HG02981 (cell line): Measurements from ENCODE around the gene EDEM3.
"Not testable (repeated sequence)": the region's sequence is repeated elsewhere in the genome, so short reads cannot be mapped to it uniquely, and the experiment has no call there.

ENCODE experiments used
- ATAC-seq: cut with Tn5 transposase; IDR thresholded peaks from one replicate; pipeline ENCODE4 v1.9.1; 2021; ENCODE audit warnings: mild to moderate bottlenecking, moderate library complexity; ENCODE audit not compliant: unreplicated experiment

Gene EDEM3, protein sequence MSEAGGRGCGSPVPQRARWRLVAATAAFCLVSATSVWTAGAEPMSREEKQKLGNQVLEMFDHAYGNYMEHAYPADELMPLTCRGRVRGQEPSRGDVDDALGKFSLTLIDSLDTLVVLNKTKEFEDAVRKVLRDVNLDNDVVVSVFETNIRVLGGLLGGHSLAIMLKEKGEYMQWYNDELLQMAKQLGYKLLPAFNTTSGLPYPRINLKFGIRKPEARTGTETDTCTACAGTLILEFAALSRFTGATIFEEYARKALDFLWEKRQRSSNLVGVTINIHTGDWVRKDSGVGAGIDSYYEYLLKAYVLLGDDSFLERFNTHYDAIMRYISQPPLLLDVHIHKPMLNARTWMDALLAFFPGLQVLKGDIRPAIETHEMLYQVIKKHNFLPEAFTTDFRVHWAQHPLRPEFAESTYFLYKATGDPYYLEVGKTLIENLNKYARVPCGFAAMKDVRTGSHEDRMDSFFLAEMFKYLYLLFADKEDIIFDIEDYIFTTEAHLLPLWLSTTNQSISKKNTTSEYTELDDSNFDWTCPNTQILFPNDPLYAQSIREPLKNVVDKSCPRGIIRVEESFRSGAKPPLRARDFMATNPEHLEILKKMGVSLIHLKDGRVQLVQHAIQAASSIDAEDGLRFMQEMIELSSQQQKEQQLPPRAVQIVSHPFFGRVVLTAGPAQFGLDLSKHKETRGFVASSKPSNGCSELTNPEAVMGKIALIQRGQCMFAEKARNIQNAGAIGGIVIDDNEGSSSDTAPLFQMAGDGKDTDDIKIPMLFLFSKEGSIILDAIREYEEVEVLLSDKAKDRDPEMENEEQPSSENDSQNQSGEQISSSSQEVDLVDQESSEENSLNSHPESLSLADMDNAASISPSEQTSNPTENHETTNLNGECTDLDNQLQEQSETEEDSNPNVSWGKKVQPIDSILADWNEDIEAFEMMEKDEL

DNA sequence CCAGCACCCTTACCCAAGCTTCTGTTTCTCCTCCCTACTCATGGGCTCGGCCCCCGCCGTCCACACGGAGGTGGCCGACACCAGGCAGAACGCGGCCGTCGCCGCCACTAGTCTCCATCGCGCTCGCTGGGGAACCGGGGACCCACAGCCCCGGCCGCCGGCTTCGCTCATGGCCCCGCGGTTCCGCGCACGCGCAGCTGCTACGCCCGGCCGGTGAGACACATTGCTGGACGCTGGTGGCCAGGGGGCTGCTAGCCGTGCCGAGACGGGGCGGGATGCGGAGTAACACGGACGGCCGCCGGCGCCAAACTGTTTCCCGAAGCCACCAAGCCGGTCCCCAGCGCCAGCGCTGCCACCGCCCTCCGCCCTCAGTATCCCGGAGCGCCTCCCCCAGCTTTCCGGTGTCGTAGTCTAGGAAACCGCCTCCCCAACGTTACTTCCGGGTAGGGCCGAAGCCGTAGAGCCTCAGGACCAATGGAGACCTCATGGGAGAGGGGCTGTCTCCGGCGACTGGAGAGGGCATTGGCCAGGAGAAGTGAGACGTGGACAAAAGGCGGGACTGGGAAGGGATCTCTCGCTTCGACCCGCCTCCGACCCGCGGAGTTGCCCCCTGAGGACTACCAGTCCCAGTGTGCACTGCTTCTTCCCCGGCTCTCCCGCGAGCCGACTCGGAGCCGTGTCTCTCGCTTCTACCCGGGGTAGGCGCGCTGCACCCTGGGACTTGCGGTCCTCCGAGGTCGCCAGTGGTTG is at the start of gene EDEM3:
TSS of gene EDEM3 (minus strand) at position 383 of the 750 bp plus-strand sequence. CDS start at position 171, 212 bp downstream.
- ATAC-seq, result peak; percentile 88

DNA sequence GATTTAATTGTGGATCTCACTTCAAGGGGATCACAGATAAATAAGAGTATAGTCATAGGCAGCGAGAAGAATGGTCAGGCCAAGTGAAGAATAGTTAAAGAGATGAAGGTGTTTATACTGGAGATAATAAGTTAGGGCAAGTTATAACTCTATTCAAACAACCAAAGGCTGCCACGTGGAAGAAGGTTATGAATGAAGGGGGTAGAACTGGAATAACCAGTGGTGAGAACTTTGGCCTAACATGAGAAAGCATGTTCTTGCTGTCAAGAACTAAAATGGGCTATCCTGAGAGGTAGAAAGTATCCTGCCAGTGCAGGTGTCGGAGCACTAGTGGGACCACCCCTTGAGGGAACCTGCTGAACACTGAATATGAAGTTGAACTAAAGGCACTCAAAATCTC is 49.6 kb upstream of the EDEM3 start:
- ATAC-seq, result no peak

DNA sequence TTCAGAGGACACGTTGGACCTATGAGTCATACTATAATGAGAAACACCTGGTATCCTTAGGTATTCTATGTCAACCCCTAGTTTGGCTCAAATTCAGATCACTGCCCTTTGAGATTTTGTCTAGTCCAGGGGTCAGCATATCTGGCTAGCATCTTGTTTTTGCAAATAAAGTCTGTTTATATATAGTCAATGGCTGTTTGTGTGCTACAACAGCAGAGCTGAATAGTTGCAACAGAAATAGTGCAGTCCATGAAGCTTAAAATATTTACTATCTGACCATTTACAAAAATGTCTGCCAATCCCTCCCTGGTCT is 48.5 kb upstream of the EDEM3 start:
- ATAC-seq, result no peak

DNA sequence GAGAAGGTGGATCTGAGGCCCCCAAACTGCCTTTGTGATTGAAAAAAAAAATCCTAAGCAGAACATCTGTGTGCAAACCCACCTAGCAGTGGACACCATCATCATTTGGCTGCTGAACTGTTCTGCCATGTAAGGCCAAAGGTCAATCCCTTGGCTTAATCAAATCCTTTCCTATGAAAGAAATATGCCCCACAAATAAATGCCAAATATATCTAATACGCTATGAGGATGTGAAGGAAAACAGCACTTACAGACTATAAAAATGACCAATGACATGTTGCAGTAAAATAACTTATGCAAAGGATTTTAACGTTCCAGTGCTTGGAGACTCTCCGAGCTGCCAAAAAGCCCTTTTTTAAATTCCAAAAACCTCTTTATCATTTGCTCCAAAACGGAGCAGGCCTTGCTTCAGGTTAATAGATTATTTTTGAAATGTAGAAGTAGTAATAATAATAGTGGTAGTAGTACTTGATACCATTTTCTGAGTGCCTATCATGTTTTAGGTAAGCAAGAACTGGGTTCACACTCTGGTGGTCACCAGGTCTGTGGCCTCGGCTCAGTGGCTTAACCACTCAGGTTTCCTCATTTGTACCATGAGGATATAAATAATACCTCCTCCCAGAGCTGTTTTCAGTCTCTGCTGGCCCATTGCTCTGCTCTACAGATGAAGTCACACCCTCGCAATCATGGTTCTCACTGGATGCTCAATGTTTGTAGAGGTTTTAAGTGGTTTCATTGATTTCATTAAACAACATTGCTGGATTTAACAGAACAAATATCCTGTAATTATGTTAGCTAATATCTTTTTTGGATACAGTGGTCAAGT is 47.9 kb upstream of the EDEM3 start:
- no peak for ATAC-seq

DNA sequence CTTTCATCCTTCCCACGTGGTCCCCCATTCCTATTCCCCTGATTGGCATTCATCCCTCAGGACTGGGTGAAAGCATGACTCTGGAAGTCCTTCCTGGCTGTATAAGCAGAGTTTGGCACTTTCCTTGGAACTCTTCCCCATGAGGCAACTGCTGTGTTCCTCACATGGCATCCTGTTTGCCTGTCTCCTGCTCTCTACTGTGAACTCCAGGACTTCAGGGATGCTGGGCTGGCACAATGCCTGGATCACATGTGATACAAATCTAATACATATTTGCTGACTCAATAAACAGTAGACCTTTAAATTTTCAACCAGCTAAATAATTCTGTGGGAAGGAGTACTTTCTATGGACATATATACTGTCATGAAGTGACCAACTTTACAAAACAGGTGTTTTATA is 46.8 kb upstream of the EDEM3 start:
- ATAC-seq, result no peak

DNA sequence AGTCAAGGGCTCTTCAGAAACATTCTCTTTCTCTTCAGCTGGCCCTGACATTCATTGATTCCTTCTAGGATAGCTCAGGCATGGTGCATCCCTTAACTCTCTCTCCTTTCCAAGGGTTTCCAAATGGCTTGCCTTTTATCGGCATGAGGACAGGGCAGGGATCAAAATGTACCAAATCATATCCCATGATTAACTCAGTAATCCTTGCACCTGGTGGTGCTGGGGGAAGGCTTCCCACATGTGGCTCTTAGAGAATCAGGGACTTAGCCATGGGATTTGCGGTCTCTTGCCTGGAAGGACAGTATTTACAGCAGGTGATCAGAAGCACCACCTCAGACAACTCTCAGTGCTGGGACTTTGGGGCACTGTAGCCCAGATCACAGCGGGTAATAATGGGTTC is 46.2 kb upstream of the EDEM3 start:
- ATAC-seq, result no peak

DNA sequence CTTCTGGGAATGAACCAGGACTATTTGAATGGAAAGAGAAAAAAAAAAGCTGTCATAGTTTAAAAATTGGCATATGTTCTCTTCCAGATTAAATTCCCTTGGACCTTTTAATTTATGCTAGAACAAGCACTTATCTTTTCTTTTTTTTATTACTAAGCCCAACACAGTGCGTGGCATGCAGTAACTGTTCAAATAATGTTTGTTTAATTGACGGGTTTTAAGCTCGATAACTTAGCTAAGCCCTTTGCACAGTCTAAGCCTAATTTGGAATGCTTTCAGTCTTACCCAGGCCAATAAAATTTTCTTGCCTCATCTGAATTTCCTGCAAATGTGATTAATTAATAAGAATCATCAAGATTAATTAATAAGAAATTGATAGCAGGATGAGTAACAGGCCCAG is 39.3 kb upstream of the EDEM3 start:
- no peak for ATAC-seq

DNA sequence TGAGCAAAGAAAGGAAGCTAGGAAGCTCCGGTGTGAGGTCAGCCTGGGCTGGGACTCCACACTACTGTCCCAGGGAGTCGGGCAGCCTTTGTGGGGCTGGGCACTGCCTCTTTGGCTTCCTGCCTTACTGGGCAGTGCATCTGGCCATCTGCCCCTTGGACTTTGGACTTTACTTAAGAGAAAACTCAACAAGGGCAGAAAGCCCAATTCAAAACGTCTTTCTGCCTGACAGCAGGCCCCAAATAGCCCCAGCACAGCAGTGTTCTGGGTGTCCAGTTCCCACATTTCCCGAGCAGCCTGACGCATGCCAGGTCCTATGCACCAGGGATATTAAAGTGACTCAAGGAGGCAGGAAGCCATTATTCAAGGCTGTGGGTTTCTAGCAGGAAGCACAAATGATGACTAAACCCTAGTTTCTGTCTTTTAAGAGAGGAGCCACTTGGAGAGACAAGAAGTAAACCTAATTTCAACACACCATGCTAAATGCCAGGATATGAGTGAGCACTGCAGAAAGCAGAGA is 37.9 kb upstream of the EDEM3 start:
- ATAC-seq, result no peak

DNA sequence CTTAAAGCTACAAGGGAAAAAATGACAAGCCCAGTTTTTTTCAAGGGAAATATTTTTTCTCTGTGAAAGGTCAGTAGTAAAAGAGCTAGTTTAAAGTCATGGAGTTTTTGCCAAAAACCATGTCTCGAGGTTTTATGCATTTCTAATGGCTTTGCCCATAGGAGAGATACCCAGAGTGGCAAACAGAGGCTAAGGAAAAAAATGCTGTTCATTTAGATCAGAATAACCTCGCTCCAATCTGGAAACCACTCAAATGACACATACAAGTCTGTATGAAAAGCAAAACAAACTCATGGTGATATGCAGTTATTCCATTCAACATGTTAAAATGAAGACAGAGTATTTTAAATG is 36.9 kb upstream of the EDEM3 start:
- ATAC-seq, result no peak

DNA sequence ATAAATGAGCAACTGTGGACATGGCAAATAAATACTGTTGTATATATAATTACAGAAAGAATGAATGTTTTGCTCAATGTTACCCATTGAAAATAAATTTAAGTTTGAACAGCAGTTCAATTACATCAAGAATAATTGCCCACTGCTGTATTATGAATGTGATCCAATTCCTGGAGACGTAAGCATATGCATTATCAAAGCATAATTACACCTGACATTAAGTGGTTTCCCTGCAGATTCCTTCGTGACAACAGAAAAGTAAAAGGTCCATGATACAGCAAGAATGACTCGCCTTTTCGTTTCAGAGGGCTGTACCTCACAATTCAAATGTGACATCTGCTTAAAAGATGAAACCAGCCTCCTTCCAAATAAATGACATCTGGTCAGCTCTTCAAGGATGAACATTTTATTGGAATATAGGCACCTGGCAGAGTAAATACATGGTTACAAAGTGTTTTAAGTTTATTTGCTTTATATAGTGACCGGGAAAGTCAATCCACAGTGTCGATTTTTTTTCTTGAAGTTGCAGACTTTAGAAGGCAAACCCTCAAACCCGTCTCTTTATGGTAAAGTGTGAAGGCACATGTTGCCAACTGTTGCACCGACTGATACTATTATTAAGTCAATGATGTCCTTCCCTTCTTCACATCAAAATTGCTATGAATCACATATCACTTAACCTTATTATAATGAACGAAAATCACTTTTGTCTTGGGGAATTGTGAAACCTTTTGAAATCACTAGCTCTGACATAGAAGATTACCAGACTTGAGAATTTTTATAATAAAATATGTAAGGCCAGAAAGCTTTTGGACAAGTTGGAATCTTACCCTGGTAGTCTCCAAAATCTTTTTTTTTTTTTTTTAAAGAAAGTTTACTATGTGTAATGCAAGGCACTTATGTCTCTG is 36.2 kb upstream of the EDEM3 start:
- no peak for ATAC-seq

DNA sequence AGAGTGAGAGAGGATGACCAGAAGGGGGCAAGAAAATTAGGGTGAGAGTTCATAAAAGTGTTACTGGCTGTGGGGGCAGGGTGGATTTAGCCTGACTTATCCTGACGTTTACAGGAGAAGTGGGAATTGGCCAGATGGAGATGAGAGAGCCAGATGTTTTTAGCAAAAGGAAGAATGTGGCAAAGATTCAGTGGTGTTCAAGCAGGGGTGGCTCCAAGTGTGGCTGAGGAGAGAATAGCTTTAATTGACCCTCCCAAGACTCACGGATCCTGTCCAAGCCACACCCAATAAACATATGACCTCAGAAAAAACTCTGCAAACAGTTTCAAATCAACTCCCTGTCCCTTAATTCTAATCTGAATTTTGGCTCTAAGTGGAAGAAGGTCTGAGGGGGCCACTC is 35.2 kb upstream of the EDEM3 start:
- ATAC-seq, result no peak

DNA sequence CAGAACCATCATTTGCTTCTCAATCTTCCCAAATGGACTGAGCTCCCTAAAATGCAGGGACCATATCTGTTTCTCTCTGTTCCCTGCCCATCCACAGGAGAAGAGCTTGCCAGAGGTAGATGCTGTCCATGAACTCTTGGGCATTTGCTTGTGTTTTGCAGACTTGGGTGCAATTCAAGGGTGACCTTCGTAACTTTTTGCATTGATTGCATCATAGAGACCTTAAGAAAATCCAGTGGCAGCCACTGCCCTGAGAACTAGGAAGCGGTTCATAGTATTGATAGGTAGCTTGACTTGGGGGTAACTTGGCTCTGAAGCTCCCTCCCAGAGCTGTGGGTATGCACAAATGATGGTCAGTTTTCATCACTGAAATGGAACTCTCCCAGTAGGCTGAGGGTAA is 34.3 kb upstream of the EDEM3 start:
- ATAC-seq, result no peak

DNA sequence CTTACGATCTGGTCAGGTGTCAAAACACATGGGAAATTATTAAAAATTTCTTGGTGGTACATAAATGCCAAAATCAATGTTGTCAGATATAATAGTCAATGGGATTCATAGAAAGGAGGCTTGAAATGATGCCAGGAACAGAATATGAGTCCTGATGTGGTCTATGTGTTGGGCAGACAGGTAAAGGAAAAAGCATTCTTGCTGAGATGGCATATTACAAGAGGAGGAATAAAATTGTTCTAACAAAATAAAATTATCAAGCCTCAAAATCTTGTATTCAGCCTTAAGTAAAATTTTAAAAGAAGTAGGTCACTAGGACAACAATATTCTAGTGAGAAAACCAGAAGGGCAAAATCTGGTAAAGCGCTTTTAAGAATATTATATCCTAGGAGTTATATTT is 30.9 kb upstream of the EDEM3 start:
- no peak for ATAC-seq

DNA sequence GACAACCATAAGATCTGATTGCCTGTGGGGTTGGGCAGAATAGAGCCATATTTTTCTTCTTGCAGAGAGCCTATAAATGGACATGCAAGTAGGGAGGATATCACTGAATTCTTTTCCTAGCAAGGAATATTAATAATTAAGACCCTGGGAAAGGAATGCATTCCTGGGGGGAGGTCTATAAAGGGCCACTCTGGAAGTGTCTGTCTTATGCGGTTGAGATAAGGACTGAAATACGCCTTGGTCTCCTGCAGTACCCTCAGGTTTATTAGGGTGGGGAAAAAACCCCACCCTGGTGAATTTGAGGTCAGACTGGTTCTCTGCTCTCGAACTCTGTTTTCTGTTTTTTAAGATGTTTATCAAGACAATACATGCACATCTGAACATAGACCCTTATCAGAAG is 29.1 kb upstream of the EDEM3 start:
- ATAC-seq, result not testable (repeated sequence)

DNA sequence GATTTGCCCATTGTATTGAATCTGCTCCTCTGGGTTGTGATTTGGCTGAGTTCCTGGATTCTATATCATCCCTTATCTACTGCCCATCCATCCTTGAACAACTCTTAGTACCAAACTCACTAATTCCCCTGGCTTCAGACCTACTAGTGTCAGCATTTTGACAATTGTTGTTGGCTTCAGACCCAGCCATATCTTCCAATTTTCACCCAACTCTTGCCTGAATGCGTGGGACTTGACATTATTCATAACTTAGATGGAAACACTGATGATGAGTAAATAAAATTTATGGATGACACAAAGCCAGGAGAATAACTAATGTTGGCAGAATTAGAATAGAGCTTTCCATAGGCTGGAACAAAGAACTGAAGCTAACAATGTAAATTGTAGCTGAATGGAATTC is 27.3 kb upstream of the EDEM3 start:
- no peak for ATAC-seq

DNA sequence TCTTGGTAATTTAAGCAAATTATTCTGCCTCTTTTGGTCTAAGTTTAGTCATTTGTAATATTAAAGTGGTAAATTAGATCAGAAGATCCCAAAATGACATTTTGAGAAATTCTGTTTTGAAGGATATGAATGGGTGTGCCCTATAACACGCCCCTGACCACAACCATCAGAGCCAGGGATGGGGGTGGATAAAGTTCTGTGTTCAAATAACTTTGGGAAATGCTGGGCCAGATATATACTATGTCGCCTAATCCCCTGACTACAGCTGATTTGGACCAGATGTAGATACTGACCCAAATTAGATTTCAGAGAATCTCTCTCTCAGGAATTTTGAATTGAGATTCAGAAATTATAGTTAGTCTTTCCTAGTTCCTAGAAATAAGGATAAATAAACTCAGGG is 21.2 kb upstream of the EDEM3 start:
- ATAC-seq, result no peak

DNA sequence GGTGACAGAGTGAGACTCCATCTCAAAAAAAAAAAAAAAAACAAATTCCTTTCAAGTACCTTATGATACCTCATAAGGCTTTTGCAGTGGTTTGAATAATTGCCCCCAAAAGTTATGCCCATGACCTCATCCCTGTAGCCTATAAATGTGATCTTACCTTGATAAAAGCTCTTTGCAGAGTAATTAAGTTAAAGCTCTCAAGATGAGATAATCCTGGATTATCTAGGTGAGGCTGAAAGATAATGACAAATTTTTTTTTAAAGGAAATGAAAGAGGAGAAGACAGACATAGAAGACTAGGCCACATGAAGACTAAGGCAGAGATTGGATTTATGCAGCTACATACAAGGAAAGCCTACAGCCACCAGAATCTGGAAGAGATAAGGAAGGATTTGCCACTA is 20.7 kb upstream of the EDEM3 start:
- no peak for ATAC-seq

DNA sequence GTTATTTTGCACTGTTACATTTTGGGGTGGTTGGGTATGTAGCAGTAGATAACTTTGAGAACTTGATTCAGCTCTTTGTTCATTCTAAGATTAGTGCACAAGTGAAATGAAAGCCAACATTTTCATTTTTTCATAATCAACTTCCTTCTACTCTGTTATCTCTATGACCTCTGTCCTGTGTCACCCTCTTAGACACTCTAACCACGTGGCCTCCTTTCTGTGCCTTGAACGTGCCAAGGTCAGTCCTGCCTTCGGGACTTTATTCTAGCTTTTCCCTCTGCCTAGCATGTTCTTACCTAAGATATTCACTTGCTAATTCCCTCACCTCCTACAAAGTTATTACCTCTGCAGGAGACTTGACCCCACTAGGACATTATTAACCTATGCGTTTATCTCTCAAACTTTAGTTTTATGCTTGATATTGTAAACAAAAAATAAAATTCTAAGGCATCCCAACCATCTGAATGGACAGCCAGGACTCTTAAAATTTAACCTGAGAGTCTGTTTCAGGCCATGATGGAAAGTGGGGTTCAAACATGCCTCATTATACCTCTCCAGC is 19.2 kb upstream of the EDEM3 start:
- ATAC-seq, result no peak

DNA sequence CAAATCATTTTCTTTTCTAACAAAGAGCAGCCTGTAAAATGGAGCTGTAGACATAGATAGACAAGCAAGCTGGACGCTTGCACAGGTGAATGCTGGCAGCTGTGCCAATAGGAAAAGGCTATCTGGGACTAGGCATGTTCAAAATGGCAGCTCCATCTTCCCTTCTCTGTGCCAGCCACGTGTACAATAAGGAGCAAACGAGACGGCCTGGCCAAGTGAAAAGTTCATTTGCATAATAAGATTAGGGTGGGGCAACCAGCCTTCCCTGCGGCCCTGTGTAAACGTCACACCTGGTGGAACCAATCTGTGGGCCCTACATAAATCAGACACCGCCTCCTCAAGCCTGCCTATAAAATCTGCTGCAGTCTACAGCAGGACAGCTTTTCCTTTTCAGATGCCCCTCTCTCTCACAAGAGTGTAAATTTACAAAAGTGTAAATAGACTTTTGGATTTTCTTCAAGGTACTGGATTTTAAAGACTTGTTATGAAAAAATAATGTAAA is 16.6 kb upstream of the EDEM3 start:
- ATAC-seq, result no peak
